Vagina (tissue), 2 donors: ENCODE measurements around the gene ELOVL3. TPM values are rescaled to one million over a fixed set of nuclear protein-coding genes. Genes with fewer than 3 reads are reported as not detected.
A peak's percentile ranks its signal among the peaks of the same experiment; 100 is the strongest.

Source experiments
- DNase-seq, 2 donors: peaks; one replicate each; pipeline ENCODE4 v3.0.0-alpha.2; 2017; ENCODE audit errors: extremely low spot score in 2 of 2
- H3K27ac ChIP-seq: fragments of 200-600 bp; sonication (generic); one replicate; pipeline ENCODE4 v1.5.1; 2019
- H3K27me3 ChIP-seq: fragments of 200-600 bp; sonication (generic); one replicate; pipeline ENCODE4 v1.5.1; 2019
- H3K36me3 ChIP-seq, 2 donors: fragments of 200-600 bp; sonication (generic); one replicate each; pipeline ENCODE4 v1.5.1; 2017 to 2019
- H3K4me1 ChIP-seq: fragments of 200-600 bp; sonication (generic); one replicate; pipeline ENCODE4 v1.5.1; 2019
- H3K4me3 ChIP-seq, 2 donors: fragments of 200-600 bp; sonication (generic); 1 replicate in 1 of 2; 2 replicates in 1 of 2; pipeline ENCODE4 v1.5.1; 2016 to 2019
- H3K9me3 ChIP-seq: fragments of 200-600 bp; sonication (generic); one replicate; pipeline ENCODE4 v1.5.1; 2019
- CTCF ChIP-seq, 3 experiments: fragments of 450-650 bp in 2 of 3; fragments of 200-600 bp in 1 of 3; sonication (generic) in 1 of 3; IDR thresholded peaks; one replicate each; pipeline ENCODE4 v1.5.1; 2017 to 2019; ENCODE audit warnings: antibody characterized with exemption in 3 of 3, mild to moderate bottlenecking in 2 of 3, moderate library complexity in 2 of 3
- POLR2A ChIP-seq, 2 donors: fragments of 450-650 bp; IDR thresholded peaks; one replicate each; pipeline ENCODE4 v1.6.1; 2017; ENCODE audit warnings: antibody characterized with exemption in 2 of 2, mild to moderate bottlenecking in 2 of 2, moderate library complexity in 2 of 2
- POLR2AphosphoS5 ChIP-seq, 2 donors: sonication (generic); formaldehyde crosslinking; IDR thresholded peaks; one replicate each; pipeline ENCODE4 v1.9.0; 2017; ENCODE audit warnings: antibody characterized with exemption in 2 of 2, mild to moderate bottlenecking in 2 of 2, low read depth in 1 of 2; ENCODE audit not compliant: insufficient read depth in 1 of 2
- intact Hi-C: fragments of 100-400 bp; cut with DNase I; formaldehyde crosslinking; loops from one replicate; pipeline ENCODE4 v1.15.1; 2023
- total RNA-seq: library from RNA; depleted of rRNA; stranded (reverse); fragments of >200 nt; gene quantifications from one replicate; pipeline ENCODE4 v1.2.3, GENCODE V29; 2016

The ELOVL3 gene
- total RNA-seq, 1 donor from 2014 or later: not detected

- Histone ChIP-seq H3K4me3 (peak overlapping the region; percentile 24 to 27), H3K27ac (no peak overlapping the region), H3K9me3 (no peaks in the 10 kb centered on the region), H3K27me3 (peaks cover 6% of the 10 kb centered on the region), H3K4me1 (peaks cover 34% of the 10 kb centered on the region), H3K36me3 (no peaks in the 10 kb centered on the region)
- no peak for DNase-seq
- TF ChIP-seq POLR2AphosphoS5 (IDR thresholded peaks at IDR 0.05; ENCODE audit: insufficient read depth in 1 of 2, low read depth in 1 of 2) (no peak), CTCF (IDR thresholded peaks at IDR 0.05) (no peak), POLR2A (IDR thresholded peaks at IDR 0.05) (no peak)
- intact Hi-C loops: loop anchor here (5.0 to 10.0 kb wide), 2 partner anchors 62 to 126 kb away; no protein-coding TSS in a partner anchor
Observed at GRCh38 chr10:102226542-102226870, 407 bp downstream of the ELOVL3 start.

- Histone ChIP-seq H3K4me1 (peaks cover 39% of the 10 kb centered on the region), H3K36me3 (no peaks in the 10 kb centered on the region), H3K9me3 (no peaks in the 10 kb centered on the region), H3K27ac (no peak overlapping the region), H3K4me3 (no peak overlapping the region), H3K27me3 (peaks cover 7% of the 10 kb centered on the region)
- intact Hi-C loops: loop anchor here (5.0 to 10.0 kb wide), 2 partner anchors 62 to 125 kb away; no protein-coding TSS in a partner anchor
- DNase-seq: no peak
- no peak for TF ChIP-seq POLR2AphosphoS5 (IDR thresholded peaks at IDR 0.05; ENCODE audit: insufficient read depth in 1 of 2, low read depth in 1 of 2)
- TF ChIP-seq POLR2A (IDR thresholded peaks at IDR 0.05): no peak
- no peak for TF ChIP-seq CTCF (IDR thresholded peaks at IDR 0.05)
Observed at GRCh38 chr10:102227050-102227449, 951 bp downstream of the ELOVL3 start.

GRCh38 chr10:102229810-102230263 lies 3.7 kb downstream of the ELOVL3 start:
- H3K27ac ChIP-seq: no peak overlapping the region
- intact Hi-C loops: loop anchor here (5.0 to 10.0 kb wide), 2 partner anchors 65 to 122 kb away; no protein-coding TSS in a partner anchor
- peaks cover 39% of the 10 kb centered on the region for H3K4me1 ChIP-seq
- H3K27me3 ChIP-seq: peaks cover 7% of the 10 kb centered on the region
- H3K36me3 ChIP-seq: no peaks in the 10 kb centered on the region
- no peak for TF ChIP-seq POLR2A (IDR thresholded peaks at IDR 0.05)
- peak; percentile 91 to 95 (median 95) for TF ChIP-seq CTCF (IDR thresholded peaks at IDR 0.05)
- TF ChIP-seq POLR2AphosphoS5 (IDR thresholded peaks at IDR 0.05; ENCODE audit: insufficient read depth in 1 of 2, low read depth in 1 of 2): peak; percentile 19 to 40
- peak overlapping the region; percentile 41 to 46 for H3K4me3 ChIP-seq
- no peaks in the 10 kb centered on the region for H3K9me3 ChIP-seq
- no peak for DNase-seq

GRCh38 chr10:102230264-102230860 lies 4.3 kb downstream of the ELOVL3 start:
- no peak for DNase-seq
- Histone ChIP-seq H3K9me3 (no peaks in the 10 kb centered on the region), H3K4me1 (peaks cover 35% of the 10 kb centered on the region), H3K27me3 (peaks cover 7% of the 10 kb centered on the region), H3K36me3 (no peaks in the 10 kb centered on the region), H3K4me3 (peak overlapping the region; percentile 41 to 46), H3K27ac (no peak overlapping the region)
- intact Hi-C loops: no loop called here
- TF ChIP-seq POLR2A (IDR thresholded peaks at IDR 0.05) (no peak), POLR2AphosphoS5 (IDR thresholded peaks at IDR 0.05; ENCODE audit: insufficient read depth in 1 of 2, low read depth in 1 of 2) (no peak), CTCF (IDR thresholded peaks at IDR 0.05) (no peak)

GRCh38 chr10:102230861-102231356 lies 4.8 kb downstream of the ELOVL3 start:
- no peak for DNase-seq
- no peak for TF ChIP-seq POLR2AphosphoS5 (IDR thresholded peaks at IDR 0.05; ENCODE audit: insufficient read depth in 1 of 2, low read depth in 1 of 2)
- no peak for TF ChIP-seq CTCF (IDR thresholded peaks at IDR 0.05)
- TF ChIP-seq POLR2A (IDR thresholded peaks at IDR 0.05): no peak
- Histone ChIP-seq H3K9me3 (no peaks in the 10 kb centered on the region), H3K4me1 (peaks cover 30% of the 10 kb centered on the region), H3K27me3 (peaks cover 7% of the 10 kb centered on the region), H3K36me3 (no peaks in the 10 kb centered on the region), H3K27ac (no peak overlapping the region), H3K4me3 (peak overlapping the region; percentile 41 to 46)
- intact Hi-C loops: no loop called here
